GM12801 (cell line): ENCODE results near the gene KCNV2.

ENCODE experiments used
- TF ChIP-seq, protein P1 (sequence below): IDR thresholded peaks from one replicate; pipeline ENCODE4 v1.5.1; 2011; ENCODE audit warnings: control low read depth; ENCODE audit not compliant: insufficient read length; ENCODE audit errors: extremely low read depth

KCNV2 gene

DNA sequence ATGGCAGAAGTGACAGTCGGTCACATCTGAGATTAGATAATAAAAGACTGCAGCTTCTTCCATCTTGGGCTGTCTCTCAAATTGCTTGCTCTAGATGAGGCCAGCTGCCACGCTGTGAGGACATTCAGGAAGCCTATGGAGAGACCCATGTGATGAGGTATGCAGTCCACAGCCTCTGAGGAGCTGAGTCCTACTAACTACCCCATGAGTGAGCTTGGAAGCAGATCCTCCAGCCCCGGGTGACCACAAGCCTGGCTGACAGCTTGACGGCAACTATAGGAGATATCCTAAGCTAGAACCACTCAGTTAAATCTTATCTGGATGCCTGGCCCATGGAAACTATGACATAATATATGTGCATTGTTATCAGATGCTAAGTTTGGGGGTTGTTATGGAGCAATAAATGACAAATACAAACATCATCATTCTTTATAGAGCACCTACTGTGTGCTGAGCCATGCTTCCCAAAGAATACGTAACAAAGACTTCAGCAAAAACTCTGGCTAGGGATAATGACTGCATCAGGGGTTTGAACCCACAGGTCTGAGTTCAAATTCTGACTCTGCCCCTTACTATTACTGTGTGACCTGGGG lies 26.7 kb downstream of the KCNV2 start:
- TF ChIP-seq, protein P1, sequence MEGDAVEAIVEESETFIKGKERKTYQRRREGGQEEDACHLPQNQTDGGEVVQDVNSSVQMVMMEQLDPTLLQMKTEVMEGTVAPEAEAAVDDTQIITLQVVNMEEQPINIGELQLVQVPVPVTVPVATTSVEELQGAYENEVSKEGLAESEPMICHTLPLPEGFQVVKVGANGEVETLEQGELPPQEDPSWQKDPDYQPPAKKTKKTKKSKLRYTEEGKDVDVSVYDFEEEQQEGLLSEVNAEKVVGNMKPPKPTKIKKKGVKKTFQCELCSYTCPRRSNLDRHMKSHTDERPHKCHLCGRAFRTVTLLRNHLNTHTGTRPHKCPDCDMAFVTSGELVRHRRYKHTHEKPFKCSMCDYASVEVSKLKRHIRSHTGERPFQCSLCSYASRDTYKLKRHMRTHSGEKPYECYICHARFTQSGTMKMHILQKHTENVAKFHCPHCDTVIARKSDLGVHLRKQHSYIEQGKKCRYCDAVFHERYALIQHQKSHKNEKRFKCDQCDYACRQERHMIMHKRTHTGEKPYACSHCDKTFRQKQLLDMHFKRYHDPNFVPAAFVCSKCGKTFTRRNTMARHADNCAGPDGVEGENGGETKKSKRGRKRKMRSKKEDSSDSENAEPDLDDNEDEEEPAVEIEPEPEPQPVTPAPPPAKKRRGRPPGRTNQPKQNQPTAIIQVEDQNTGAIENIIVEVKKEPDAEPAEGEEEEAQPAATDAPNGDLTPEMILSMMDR, result no peak

DNA sequence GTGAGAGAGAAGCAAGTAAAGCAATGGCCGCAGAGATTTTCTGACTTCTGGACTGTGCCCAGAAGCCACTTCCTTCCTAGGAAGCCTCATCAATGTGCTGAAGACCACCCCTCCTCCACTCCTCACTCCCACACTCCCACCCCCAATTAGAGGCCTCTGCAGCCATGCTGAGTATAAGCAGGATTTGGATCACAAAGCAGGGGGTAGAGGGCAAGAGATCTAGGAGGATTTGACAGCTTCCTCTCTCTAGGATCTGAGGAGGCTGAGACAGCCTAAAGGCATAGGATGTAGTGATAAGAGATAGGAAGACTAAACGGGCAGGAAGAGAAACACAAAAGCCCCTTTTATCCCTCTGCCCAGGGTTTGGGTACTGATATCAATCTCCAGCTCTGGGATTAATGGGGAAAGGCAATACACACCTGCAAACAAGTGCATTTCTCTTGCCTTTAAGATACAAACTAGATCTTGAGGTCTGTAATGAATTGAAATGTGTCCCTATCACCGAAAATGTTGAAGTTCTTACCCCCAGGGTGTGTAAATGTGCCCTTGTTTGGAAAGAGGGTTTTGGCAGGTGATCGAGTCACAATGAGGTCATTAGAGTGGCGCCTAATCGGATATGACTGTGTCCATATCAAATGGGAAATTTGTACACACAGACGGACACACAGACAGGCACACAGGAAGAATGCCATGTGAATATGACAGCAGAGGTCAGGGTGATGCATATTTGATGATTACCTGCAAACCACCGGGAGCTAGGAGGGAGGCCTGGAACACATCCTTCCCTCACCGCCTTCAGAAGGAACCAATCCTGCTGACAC lies 28.5 kb downstream of the KCNV2 start:
- TF ChIP-seq, protein P1, result no peak

DNA sequence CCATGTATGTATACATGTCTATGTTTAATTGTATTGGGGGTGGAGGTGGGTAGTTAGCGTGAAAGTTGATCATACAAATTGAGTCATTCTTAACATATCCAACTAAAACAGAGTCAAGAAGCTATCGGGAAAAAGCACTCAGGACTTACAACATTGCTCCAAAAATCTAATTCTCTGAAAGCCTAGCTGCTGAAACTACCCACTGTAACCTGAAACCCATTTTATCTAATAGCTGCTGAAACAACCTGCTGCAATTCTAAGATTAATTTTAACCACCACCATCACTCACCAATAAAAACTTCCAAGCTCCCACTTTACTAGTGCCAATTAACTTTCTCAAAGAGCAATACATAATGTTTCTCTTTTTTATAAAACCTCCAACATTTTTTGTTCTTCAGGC lies 32.2 kb downstream of the KCNV2 start:
- TF ChIP-seq, protein P1, result no peak

DNA sequence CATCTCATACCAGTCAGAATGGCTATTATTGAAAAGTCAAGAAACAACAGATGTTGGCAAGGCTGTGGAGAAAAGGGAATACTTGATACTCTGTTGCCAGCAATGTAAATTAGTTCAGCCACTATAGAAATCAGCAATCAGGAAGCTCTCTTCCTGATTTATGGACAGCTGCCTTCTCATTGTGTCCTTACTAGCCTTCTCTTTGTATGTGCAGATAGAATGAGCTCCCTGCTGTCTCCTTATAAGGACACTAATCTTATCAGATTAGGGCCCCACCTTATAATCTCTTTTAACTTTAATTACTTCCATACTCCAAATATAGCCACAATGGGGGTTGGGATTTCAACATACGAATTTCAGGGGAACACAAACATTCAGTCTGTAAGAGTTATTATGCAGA lies 38.0 kb downstream of the KCNV2 start:
- TF ChIP-seq, protein P1, result no peak

DNA sequence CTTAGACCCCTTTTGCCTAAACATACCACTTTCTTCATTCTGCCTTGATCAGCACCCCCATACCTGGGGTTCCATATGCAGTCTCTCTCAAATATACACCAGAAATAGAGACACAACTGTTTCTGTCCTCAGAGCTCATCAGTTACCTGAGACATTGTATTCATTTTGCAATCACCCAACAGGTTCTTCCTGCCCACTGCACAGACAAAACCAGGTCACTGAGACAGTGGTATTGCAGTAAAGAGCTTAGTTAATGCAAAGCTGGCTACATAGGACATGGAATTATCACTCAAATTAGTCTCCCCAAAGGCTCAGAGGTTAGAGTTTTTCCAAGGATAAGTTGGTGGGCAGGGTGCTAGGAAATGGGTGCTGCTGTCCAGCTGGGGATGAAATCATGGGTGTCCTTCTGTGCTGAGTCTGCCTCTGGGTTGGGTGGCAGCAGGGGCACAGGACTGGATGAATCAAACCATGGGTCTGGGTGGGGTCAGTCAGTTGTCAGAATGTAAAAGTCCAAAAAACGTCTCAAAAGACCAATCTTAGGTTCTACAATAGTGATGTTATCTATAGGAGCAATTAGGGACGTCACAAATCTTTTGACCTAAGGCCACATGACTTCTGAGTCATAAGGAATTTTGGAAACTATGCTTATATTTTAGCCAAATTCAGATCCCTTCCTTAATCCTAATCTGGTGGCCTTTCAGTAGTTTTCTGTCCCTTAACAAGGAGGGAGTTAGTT lies 41.0 kb downstream of the KCNV2 start:
- TF ChIP-seq, protein P1, result no peak

DNA sequence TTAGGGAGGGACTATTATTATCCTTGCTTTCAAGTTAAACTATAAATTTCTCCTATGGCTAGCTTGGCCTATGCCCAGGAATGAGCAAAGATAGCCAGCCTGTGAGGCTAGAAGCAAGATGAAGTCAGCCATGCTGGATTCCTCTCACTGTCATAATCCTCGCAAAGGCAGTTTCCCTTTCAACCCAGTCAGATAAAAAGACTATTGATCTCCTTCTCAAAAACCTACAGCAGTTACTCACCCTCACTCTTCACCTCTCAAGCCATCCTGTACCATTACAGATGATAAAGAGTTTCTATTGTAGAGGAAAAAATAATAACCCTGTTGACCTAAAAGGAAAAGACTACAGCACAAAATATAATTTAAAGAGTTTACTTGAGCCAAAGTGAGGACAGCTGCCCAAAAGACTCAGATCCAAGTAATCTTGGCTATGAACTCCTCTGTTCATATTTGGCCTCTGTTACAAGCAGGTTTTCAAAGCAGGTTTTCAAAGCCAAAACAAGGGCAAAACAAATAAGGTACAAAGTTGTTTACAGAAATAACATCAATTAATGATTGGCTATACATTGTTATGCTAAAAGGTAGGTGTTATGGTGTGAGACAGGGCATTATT lies 41.7 kb downstream of the KCNV2 start:
- TF ChIP-seq, protein P1, result no peak

DNA sequence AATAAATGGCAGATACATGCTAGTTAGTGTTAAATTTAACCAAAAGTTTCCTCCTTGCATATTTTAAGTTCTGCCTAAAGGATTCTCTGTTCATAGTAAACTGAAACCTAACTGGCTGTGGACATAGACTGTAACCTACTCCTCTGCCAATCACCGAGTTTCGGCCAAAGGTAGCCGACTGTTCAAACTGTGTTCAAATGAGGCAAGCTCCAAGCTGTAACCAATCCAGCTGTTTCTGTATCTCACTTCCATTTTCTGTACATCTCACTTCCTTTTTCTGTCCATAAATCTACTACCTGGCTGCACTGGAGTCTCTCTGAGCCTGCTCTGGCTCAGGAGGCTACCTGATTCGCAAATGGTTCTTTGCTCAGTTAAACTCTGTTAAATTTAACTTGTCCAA lies 44.1 kb downstream of the KCNV2 start:
- TF ChIP-seq, protein P1, result no peak
